GM19467 (cell line): ENCODE measurements around the gene ARHGAP8.
"Not testable (repeated sequence)": the region's sequence is repeated elsewhere in the genome, so short reads cannot be mapped to it uniquely, and the experiment has no call there.

Experiments used
- ATAC-seq: cut with Tn5 transposase; IDR thresholded peaks from one replicate; pipeline ENCODE4 v1.9.1; 2021; ENCODE audit warnings: mild to moderate bottlenecking, moderate library complexity; ENCODE audit not compliant: unreplicated experiment

The ARHGAP8 gene

GRCh38 chr22:44901301-44901700 is 148.9 kb downstream of the ARHGAP8 start:
- no peak for ATAC-seq

DNA sequence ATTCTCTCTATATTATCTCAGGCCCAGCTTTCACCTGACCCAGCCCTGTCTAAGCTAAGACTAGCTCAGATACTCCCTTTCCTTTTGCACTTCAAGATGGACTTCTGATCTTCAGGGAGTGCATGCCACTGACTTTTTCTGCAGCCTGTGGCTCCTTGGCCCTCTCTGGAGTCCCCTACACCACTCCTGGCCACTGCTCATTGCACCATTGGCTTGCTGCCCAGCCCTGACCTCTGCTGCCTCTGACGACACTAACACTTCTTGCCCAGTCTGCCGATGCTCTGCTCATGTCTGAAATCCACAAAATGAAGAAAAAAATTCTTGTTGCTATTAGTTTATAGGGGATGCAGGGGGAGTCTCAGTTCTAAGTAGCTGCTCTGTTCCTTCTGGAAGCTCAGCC is 150.8 kb downstream of the ARHGAP8 start:
- not testable (repeated sequence) for ATAC-seq

GRCh38 chr22:44904492-44905152 is 152.2 kb downstream of the ARHGAP8 start:
- ATAC-seq: not testable (repeated sequence)

GRCh38 chr22:44906248-44906936 is 154.0 kb downstream of the ARHGAP8 start:
- ATAC-seq: no peak

GRCh38 chr22:44906999-44907644 is 154.7 kb downstream of the ARHGAP8 start:
- no peak for ATAC-seq

DNA sequence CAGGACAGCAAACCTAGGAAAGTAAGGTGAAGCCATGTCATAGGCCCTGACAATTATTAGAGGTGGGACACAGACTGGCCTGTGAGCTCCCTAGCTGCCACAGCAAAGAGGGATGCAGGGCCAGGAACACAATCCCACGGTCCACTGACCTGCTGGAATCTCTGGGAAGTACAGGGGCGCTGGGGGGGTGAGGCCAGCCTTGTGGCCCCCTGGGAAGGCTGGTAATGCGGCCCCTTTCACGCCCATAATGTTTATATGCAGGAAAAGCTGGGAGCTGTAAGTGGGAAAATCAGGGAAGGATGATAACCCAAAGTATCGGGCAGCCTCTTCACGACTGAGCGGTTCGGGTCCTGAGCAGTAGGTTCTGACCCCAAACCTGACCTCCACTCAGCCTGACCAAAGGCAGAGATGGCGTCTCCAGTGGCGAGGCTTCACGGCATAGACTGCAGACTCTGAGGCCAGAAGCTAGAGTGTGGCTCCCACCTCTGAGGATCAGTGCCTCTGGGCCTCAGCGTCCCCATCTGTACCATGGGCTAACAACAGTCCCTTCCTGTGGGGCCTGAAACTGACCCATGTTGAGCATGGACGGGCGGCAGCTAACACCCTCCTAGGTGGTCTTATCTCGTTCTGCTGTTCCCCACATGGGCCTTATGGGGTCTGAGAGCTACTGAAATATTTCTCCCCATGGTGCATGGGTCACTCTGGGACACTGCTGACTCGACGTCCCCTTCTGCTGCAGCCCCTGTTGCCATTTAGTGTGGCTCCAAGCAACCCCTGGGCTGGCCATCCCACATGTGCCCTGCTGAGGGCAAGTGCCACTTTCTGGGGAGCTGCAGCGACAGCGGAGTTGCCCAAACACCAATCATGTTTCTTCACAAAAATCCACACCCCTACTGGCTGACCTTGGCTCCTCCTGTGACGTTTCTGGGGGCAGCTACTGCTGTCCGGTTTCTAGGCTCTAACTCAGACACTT is 155.7 kb downstream of the ARHGAP8 start:
- no peak for ATAC-seq

- ATAC-seq: no peak
These were observed 156.9 kb downstream of the ARHGAP8 start for GRCh38 chr22:44909241-44909640.
